Esophagus squamous epithelium (tissue), 4 donors: Measurements from ENCODE around the gene CDK5RAP2.

Source experiments
- CTCF ChIP-seq, 6 experiments: fragments of 450-650 bp in 4 of 6; fragments of 200-600 bp in 2 of 6; sonication (generic) in 2 of 6; IDR thresholded peaks; one replicate each; pipeline ENCODE4 v1.5.1; 2016 to 2019; ENCODE audit warnings: antibody characterized with exemption in 6 of 6, mild to moderate bottlenecking in 4 of 6, moderate library complexity in 4 of 6
- POLR2A ChIP-seq, 4 donors: fragments of 450-650 bp; IDR thresholded peaks; one replicate each; pipeline ENCODE4 v1.6.1; 2017; ENCODE audit warnings: antibody characterized with exemption in 4 of 4, mild to moderate bottlenecking in 4 of 4, moderate library complexity in 3 of 4

DNA sequence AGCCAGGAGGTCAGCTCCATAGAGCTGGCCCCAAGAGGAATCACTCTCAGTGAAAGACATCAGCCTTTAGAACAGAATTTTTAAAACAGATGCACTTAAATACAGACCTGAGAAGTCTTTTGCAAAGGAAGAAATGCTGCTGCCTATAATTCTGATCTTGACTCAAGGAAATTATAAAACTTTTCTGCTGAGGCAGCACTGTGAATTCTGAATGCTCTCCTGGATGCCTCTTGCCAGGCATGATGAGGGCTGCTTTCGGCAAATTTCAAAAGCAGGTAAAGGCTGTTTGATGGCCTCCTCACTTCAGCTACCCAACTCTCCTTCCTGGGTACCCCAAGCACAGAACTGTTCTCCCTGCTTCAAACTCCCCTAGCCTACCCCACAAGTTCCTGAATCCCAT is 174.8 kb downstream of the CDK5RAP2 start:
- TF ChIP-seq POLR2A (IDR thresholded peaks at IDR 0.05): no peak
- no peak for TF ChIP-seq CTCF (IDR thresholded peaks at IDR 0.05)
